Keratinocyte (primary cell): ENCODE measurements around the gene SMARCAL1. TPM values are rescaled to one million over a fixed set of nuclear protein-coding genes. Genes with fewer than 3 reads are reported as not detected.

Experiments used
- DNase-seq: peaks from one replicate; pipeline ENCODE4 v3.0.0-alpha.2; 2011; ENCODE audit warnings: low read depth, missing footprints, low spot score
- FAIRE-seq: peaks from 2 replicates; lab custom pipeline; 2011; peaks lifted over from hg19 to GRCh38; lab: Jason Lieb, UNC
- H2AFZ ChIP-seq: 2 replicates; pipeline ENCODE4 v1.6.0; 2012; ENCODE audit warnings: low read length, control low read depth, inconsistent platforms; ENCODE audit not compliant: control insufficient read depth
- H3K27ac ChIP-seq: 2 replicates; pipeline ENCODE4 v1.5.1; 2011; ENCODE audit warnings: low read length; ENCODE audit not compliant: control insufficient read depth, insufficient read depth
- H3K27me3 ChIP-seq: 3 replicates; pipeline ENCODE4 v1.6.0; 2011; ENCODE audit warnings: low read length; ENCODE audit not compliant: control insufficient read depth, insufficient read depth; ENCODE audit errors: extremely low read depth
- H3K36me3 ChIP-seq, 2 experiments: 2 replicates in 1 of 2; 3 replicates in 1 of 2; pipeline ENCODE4 v1.5.1; 2011; ENCODE audit warnings: low read length in 2 of 2, mild to moderate bottlenecking in 1 of 2; ENCODE audit not compliant: control insufficient read depth in 2 of 2, insufficient read depth in 2 of 2; ENCODE audit errors: extremely low read depth in 1 of 2
- H3K4me1 ChIP-seq: 3 replicates; pipeline ENCODE4 v1.5.1; 2011; ENCODE audit warnings: low read length; ENCODE audit not compliant: control insufficient read depth, insufficient read depth; ENCODE audit errors: extremely low read depth
- H3K4me2 ChIP-seq: 3 replicates; pipeline ENCODE4 v1.6.0; 2011; ENCODE audit warnings: low read depth, low read length; ENCODE audit not compliant: control insufficient read depth, insufficient read depth; ENCODE audit errors: extremely low read depth
- H3K4me3 ChIP-seq, 3 experiments: fragments of 200-600 bp in 1 of 3; sonication (generic) in 1 of 3; 2 replicates in 2 of 3; 3 replicates in 1 of 3; pipeline ENCODE4 v1.5.1; 2011 to 2016; ENCODE audit warnings: low read length in 3 of 3, mild to moderate bottlenecking in 3 of 3, control low read depth in 2 of 3, inconsistent platforms in 1 of 3, low read depth in 1 of 3, mixed read lengths in 1 of 3, mixed run types in 1 of 3, moderate library complexity in 1 of 3; ENCODE audit not compliant: control insufficient read depth in 2 of 3, insufficient read depth in 2 of 3; ENCODE audit errors: extremely low read depth in 1 of 3
- H3K79me2 ChIP-seq: 2 replicates; pipeline ENCODE4 v1.6.0; 2012; ENCODE audit warnings: low read length; ENCODE audit not compliant: control insufficient read depth, insufficient read depth
- H3K9ac ChIP-seq: 3 replicates; pipeline ENCODE4 v1.6.0; 2011; ENCODE audit warnings: low read length; ENCODE audit not compliant: control insufficient read depth, insufficient read depth; ENCODE audit errors: extremely low read depth
- H3K9me1 ChIP-seq: 3 replicates; pipeline ENCODE4 v1.6.0; 2011; ENCODE audit warnings: low read length; ENCODE audit not compliant: control insufficient read depth, insufficient read depth; ENCODE audit errors: extremely low read depth
- H3K9me3 ChIP-seq: 2 replicates; pipeline ENCODE4 v1.5.1; 2012; ENCODE audit warnings: low read depth, low read length; ENCODE audit not compliant: control insufficient read depth
- H4K20me1 ChIP-seq: 3 replicates; pipeline ENCODE4 v1.6.0; 2011; ENCODE audit warnings: low read length; ENCODE audit not compliant: control insufficient read depth, insufficient read depth; ENCODE audit errors: extremely low read depth
- EZH2 ChIP-seq: IDR thresholded peaks from one replicate; pipeline ENCODE4 v1.6.1; 2012; ENCODE audit warnings: inconsistent platforms, mild to moderate bottlenecking, low read length, moderate library complexity
- dilution Hi-C: fragments of 300-500 bp; cut with MboI; formaldehyde crosslinking; loops from one replicate; pipeline ENCODE4 v1.7.0; 2020; ENCODE audit warnings: low sequenced_read_pairs; ENCODE audit not compliant: extremely low pct_ligation_motif_present
- polyA plus RNA-seq, 5 experiments: library from polyadenylated mRNA; depleted of rRNA in 3 of 5; stranded (reverse) in 3 of 5; stranded (forward) in 1 of 5; unstranded in 1 of 5; fragments of >200 nt; gene quantifications; 1 replicate in 1 of 5; 2 replicates in 3 of 5; 3 replicates in 1 of 5; pipeline versions ENCODE4 v1.2.1 to v1.2.3, GENCODE V29; 2011 to 2012; ENCODE audit warnings: missing spikeins in 2 of 5, low read depth in 1 of 5, low replicate concordance in 1 of 5
- TF ChIP-seq, protein P1 (sequence below), 3 experiments: IDR thresholded peaks in 1 of 3; conservative IDR thresholded peaks in 1 of 3; optimal IDR thresholded peaks in 1 of 3; 2 replicates in 2 of 3; 3 replicates in 1 of 3; pipeline versions ENCODE3 to v1.5.1; 2011; ENCODE audit warnings: low read length in 3 of 3, mild to moderate bottlenecking in 3 of 3, moderate library complexity in 2 of 3, control low read depth in 1 of 3, inconsistent platforms in 1 of 3; ENCODE audit not compliant: insufficient read depth in 2 of 3; ENCODE audit errors: extremely low read depth in 1 of 3

Gene SMARCAL1
- polyA plus RNA-seq, 1 donor (not counting 4 experiments of a cell fraction or from before 2014, with no cell fraction given) = 26.3 TPM

DNA sequence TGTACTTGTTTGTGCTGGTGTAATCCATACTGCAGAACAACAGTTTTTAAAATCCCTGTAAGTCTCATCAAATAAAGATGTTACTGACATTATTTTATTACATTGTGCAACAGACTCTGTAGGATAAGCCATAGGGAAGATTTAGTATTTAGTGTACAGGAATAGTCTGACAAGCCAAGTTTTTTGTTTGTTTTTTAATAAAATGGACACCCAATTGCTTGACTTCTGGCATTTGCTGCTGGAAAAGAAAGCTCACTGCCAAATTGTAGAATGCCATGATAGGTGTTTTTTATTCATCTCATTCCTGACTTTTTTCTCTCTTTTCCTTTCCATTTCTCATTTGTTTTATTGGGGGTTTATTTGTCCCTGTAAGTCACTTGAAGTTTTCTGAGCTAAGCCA, 38.1 kb downstream of the SMARCAL1 start:
- Histone ChIP-seq H3K9me3 (no peaks in the 10 kb centered on the region), H3K9me1 (no peaks in the 10 kb centered on the region), H3K4me2 (no peak overlapping the region), H3K27ac (no peak overlapping the region), H3K4me1 (no peaks in the 10 kb centered on the region), H4K20me1 (no peaks in the 10 kb centered on the region), H3K27me3 (no peaks in the 10 kb centered on the region), H3K79me2 (no peaks in the 10 kb centered on the region), H3K36me3 (peaks cover 13 to 24% of the 10 kb centered on the region in 2 experiments), H3K4me3 (no peak overlapping the region), H3K9ac (no peak overlapping the region), H2AFZ (no peak overlapping the region)
- DNase-seq = no peak
- TF ChIP-seq, protein P1, sequence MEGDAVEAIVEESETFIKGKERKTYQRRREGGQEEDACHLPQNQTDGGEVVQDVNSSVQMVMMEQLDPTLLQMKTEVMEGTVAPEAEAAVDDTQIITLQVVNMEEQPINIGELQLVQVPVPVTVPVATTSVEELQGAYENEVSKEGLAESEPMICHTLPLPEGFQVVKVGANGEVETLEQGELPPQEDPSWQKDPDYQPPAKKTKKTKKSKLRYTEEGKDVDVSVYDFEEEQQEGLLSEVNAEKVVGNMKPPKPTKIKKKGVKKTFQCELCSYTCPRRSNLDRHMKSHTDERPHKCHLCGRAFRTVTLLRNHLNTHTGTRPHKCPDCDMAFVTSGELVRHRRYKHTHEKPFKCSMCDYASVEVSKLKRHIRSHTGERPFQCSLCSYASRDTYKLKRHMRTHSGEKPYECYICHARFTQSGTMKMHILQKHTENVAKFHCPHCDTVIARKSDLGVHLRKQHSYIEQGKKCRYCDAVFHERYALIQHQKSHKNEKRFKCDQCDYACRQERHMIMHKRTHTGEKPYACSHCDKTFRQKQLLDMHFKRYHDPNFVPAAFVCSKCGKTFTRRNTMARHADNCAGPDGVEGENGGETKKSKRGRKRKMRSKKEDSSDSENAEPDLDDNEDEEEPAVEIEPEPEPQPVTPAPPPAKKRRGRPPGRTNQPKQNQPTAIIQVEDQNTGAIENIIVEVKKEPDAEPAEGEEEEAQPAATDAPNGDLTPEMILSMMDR (optimal IDR thresholded peaks at IDR 0.05 in 1 of 3, IDR thresholded peaks at IDR 0.05 in 1 of 3, conservative IDR thresholded peaks at IDR 0.05 in 1 of 3; ENCODE audit: extremely low read depth in 1 of 3, insufficient read depth in 2 of 3, low read length in 3 of 3) = no peak
- no peak for TF ChIP-seq EZH2
- dilution Hi-C loops = no loop called here
- FAIRE-seq = no peak

DNA sequence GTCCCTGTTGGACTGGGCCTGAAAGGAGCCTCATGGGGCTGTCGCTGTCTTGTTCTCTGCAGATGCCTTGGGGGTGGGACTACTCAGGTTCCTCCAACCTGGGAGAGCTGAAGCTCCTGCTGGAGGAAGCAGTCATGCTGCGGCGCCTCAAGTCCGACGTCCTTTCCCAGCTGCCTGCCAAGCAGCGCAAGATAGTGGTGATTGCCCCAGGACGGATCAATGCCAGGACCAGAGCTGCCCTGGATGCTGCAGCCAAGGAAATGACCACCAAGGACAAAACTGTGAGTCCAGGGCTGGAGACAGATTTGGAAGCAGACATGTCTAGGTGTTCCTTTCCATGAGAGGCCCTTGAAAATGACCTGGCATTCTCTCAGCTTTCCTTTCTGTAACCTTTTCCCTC, 38.5 kb downstream of the SMARCAL1 start:
- no peaks in the 10 kb centered on the region for H4K20me1 ChIP-seq
- DNase-seq = no peak
- H3K27ac ChIP-seq = no peak overlapping the region
- peaks cover 13 to 24% of the 10 kb centered on the region in 2 experiments for H3K36me3 ChIP-seq
- no peaks in the 10 kb centered on the region for H3K27me3 ChIP-seq
- no peak for FAIRE-seq
- no peaks in the 10 kb centered on the region for H3K4me1 ChIP-seq
- H3K79me2 ChIP-seq = no peaks in the 10 kb centered on the region
- H3K9ac ChIP-seq = no peak overlapping the region
- no peak for TF ChIP-seq EZH2
- TF ChIP-seq, protein P1 (optimal IDR thresholded peaks at IDR 0.05 in 1 of 3, IDR thresholded peaks at IDR 0.05 in 1 of 3, conservative IDR thresholded peaks at IDR 0.05 in 1 of 3; ENCODE audit: extremely low read depth in 1 of 3, insufficient read depth in 2 of 3, low read length in 3 of 3) = no peak
- no peak overlapping the region for H2AFZ ChIP-seq
- no peaks in the 10 kb centered on the region for H3K9me1 ChIP-seq
- dilution Hi-C loops = no loop called here
- no peaks in the 10 kb centered on the region for H3K9me3 ChIP-seq
- H3K4me2 ChIP-seq = no peak overlapping the region
- no peak overlapping the region for H3K4me3 ChIP-seq
